ENCODE data around the gene ICE1.
"Not testable (repeated sequence)": the region's sequence is repeated elsewhere in the genome, so short reads cannot be mapped to it uniquely, and the experiment has no call there.

ICE1 gene

GRCh38 chr5:5405441-5405840, 17.0 kb upstream of the ICE1 start:
- no peak for DNase-seq

DNA sequence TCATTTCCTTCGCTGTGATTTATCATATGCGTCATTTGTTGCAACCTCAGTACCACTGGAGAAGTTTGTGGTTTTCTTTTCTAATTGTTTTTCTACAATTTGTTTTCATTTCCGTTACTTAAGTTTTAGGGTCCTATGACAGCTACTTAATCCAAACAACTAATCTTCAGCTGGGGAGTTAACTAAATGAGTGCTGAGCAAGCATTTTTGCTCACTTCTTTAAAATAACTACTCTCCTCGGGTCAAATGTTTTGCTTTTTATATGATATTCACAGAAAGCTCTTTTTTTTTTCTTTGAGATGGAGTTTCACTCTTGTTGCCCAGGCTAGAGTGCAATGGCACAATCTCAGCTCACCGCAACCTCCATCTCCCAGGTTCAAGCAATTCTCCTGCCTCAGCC, 14.6 kb upstream of the ICE1 start:
- DNase-seq = no peak

DNA sequence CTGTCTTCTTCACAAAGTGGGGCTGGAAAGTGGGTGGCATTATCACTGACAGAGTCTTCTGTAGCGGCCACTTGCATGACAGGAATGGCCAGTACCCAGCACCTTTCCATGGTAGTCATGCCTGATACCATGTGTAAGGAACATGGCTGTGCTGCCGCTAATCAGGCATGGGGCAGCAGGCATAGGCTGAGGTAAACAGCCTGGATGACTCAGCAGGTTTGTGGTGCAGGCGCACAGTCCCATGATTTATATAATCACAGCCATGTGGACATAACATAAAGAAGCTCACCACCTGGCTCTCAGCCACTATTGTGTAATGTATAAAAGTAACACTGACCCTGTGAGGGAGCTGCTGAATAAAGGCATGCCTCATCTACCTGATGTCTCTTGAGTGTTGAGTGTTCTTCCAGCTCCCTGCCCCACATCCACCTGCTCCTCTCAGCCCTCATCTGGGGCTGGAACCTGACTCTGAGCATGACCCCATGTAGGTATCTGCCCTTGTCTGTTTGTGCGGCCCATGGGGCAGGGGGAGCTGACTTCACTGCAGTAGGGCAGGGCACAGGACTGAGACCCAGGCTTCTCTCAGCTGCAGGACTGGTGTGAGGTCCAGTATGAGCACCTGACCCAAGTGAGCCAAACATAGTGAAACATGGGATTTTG, 13.2 kb upstream of the ICE1 start:
- DNase-seq = peak; percentile 5

DNA sequence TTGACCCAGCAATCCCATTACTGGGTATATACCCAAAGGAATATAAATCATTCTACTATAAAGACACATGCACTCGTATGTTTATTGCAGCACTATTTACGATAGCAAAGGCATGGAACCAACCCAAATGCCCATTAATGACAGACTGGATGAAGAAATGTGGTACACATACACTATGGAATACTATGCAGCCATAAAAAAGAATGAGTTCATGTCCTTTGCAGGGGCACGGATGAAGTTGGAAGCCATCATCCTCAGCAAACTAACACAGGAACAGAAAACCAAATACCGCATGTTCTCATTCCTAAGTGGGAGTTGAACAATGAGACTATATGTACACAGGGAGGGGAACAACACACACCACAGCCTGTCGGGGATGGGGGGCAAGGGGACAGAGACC, 8.6 kb upstream of the ICE1 start:
- DNase-seq = not testable (repeated sequence)

- DNase-seq = no peak
These were observed 7.5 kb upstream of the ICE1 start for GRCh38 chr5:5414999-5415398.

GRCh38 chr5:5416733-5417132, 5.7 kb upstream of the ICE1 start:
- no peak for DNase-seq

DNA sequence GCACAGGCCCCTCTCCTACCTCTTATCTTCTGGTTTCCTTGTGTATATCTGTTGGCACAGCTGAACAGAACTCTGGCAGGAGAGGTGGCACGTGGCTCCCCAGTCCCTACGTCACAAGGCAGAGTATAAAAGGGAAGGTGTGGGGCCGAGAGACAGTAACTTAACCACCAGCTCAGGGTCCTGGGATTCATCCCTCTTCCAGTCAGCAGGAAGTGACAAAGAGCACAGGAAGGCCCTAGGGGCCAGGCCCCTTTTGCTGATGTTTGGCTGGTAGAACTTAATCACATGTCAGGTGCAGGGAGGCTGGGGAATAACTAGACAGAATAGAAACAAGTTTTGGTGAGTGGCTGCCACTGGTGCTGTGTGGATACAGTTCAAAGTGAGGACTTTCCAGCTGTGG, 4.5 kb upstream of the ICE1 start:
- DNase-seq = no peak

GRCh38 chr5:5418764-5419163, 3.7 kb upstream of the ICE1 start:
- no peak for DNase-seq

DNA sequence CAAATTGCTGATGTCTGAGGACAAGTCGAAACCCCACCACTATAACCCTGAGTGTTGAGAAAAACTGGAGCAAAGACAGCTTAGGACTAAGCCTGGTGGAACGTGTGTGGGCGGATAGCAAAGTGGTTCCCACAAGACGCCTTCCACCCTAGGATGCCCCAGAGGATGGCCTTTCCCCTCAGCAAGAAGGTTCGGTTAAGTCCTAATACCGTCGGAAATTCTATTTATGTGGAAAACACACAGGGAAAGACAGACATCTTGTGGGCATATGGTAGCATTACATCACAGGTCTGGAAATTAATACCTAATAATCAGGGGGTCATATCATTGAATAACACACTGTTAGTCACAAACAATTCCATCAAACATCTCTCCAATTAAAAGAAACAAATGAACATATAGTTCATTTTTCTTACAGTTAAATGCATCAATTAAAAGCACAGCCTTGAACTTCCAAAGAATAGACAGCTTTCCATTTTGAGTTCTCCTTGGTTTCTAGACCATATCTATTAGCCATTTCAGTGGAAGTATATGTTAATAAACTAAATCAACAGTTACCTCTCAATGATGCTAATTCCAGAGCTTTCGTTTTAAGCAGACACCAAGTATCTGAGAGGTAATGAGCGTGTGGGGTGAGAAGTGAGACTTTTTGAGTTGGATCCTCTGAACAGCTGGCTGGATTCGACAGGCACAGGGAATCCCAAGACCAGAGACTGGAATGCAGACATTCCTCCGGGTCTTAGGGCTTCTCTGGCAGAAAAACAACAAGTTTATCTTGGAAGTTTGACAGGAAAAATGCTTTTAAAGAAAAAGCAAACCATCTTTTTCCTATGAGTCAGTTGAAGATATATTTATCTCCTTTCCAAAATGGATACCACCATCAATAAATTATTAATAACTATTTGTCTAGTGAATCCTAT, 2.9 kb upstream of the ICE1 start:
- no peak for DNase-seq

- DNase-seq = no peak
These were observed 2.2 kb upstream of the ICE1 start for GRCh38 chr5:5420251-5420650.

DNA sequence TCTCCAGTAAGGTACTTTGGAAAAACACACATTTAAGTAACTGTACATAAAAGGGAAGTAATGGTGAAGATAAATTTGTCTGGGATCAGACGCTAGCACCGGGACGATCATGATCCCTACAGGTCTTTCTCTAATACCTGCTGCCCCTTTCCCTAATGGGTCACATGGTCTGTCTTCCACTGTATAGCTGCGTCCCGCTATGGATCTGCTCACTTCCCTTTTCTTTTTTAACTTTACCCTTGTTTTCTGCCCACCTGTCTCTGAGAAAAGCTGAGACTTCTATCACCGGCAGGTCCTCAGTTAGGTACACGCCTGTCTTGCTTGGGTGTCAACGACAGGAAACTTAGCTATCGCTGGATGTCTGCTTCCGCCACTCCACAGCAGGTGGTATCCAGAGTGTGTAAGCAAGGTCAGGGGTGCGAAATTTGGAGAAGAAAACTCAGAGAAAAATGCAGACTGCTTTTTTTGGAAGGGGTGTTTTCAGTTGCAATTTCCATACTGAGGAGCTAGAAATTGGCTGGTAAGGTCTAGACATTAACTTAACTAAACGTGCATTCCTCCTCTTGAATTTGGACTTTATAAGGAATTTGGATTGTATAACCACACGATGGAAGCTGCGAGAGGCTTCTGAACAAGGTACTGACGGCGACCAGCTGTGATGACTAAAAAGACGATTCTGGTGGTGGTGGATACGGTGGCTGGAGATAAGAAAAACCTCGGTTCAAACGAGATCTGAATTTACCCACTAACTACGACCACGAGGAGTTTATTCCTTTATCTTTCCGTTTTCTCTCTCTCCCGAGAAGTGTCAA, 1.1 kb upstream of the ICE1 start:
- DNase-seq = peak; percentile 17

DNA sequence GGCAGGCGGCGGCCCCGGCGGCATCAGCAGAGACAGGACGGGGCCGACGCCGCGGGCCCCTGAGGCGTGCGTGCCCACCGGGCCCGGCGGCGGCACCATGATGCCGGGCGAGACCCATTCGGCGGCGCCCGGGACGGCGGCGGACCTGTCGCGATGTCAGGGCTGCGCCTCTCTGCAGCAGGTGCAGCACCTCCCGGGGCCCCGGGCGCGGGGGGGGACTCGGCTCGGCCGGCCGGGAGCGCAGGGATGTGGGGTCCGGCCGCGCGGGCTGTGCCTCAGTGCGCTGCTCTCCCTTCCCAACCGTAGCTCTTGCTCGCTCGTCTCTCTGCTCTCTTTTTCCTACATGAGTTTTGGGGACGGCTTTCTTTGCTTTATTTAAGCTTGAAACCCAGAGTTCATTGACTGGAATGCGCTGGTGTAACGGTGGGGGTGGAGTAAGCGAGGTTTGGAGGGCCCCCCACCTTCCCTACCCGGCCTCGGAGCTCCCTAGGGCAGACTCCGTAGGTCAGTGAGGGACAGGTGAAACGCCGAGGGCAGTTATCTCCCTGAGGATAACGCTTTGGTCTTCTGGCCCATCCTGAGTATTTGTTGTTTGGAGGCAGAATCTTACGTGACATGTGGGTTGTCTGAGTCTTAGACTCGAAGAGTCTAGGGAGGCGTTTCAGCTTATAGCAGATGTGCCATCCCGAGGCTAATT, 490 bp downstream of the ICE1 start:
- no peak for DNase-seq

DNA sequence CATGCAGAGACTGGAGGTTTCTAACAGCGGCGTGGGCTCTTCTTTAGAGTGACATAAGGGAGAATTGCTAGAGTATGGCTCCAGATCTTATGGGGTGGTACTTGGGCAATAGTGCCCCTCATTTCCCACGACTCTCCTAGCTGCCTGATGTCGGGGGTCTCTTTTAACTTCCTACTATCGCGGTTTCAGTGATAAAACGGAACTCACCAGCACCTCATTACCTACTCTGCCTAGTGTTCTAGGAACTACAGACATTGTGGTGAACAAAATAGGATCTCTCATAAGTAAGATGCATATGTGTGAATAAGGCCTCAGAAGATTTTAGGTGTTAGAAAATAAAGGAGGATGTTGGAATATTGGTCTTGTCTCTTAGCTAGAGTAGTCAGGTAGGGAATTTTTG, 1.1 kb downstream of the ICE1 start:
- DNase-seq = no peak

- DNase-seq = peak; percentile 55
These were observed 2.3 kb downstream of the ICE1 start for GRCh38 chr5:5424736-5425135.

GRCh38 chr5:5430136-5430535, 7.7 kb downstream of the ICE1 start:
- no peak for DNase-seq

DNA sequence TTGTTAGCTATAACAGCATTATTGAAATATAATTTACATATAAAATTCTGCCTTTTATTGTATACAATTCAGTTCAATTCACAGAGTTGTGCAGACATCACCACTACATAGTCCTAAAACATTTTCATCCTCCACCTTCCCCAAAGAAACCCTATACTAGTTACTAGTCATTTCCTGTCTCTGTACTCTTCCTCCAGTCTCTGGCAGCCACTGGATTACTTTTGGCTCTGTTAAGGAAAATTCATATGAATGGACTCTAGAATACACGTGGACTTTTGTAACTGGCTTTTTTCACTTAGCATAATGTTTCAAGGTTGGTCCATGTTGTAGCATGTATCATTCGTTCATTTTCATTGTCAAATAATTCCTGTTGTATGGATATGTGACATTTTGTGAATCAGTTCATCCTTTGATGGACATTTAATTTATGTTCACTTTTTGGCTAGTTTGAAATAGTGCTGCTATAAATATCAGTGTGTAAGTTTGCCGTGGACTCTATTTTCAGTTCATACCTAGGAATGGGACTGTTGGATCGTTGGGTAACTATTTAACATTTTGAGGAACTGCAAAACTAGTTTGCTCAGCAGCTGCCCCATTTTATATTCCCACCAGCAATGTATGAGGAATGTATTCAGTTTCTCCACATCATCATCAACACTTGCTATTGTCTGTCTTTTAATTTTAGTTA, 9.7 kb downstream of the ICE1 start:
- no peak for DNase-seq

DNA sequence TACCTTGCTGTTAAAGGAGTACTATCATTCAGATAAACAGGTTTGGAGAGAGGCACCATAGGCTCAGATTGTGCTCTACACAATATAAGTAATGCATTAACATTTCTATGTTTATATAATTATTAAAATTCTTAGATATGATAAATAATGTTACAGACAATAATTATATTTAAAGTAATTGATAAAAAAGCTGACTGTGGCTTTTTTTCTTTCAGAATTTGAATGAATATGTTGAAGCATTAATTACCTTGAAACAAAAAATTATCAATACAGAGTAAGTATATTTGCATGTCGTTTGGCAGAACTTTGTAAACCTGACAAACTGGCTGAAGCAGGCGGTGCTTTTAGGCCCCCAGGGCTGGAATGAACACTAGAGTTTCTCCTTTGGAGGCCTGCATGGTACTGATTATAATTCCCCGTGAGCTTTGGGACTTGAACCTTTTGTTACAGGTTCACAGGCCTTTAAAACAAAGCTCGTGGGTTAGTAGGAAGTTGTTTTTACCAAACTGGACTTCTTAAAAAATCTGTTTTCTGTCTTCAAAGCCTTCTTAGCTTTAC, 13.8 kb downstream of the ICE1 start:
- no peak for DNase-seq

- DNase-seq = no peak
These were observed 15.0 kb downstream of the ICE1 start for GRCh38 chr5:5437227-5438172.

DNA sequence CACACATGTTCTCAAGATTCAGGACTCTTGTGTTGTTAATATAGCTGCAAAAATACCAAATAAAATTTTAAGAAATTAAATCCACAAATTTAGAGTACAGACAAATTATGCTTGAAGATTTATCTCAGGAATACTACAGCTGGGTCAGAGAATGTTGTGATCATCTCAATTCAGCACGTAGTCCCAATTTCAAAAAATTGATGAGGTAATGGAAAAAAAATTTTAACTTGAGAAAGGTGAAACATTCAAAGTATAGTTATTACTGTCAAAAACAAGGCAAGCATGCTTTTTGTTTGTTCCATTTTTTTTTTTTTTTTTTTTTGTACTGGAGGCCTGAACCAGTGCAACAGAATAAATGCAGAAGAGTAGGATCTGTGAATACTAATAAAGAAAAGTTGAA, 29.4 kb downstream of the ICE1 start:
- DNase-seq = no peak

DNA sequence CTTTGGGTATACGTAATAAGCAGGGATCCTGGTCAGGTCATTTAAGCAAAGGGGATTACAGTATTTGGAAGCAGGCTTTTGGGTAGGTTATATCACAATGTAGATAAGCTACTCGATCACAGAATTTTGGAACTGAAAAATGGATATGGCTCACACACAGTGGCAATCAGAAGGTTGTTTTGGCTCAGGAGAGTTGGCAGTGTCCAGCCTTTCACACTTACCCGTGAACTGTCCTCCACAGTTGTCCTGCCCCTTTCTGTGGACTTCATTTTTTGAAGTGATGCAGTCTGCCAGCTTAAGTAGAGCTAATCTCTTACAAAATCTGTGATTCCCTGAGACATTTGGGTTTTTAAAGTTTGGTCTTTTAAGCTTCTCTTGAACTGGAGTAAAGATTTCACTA, 30.7 kb downstream of the ICE1 start:
- no peak for DNase-seq

DNA sequence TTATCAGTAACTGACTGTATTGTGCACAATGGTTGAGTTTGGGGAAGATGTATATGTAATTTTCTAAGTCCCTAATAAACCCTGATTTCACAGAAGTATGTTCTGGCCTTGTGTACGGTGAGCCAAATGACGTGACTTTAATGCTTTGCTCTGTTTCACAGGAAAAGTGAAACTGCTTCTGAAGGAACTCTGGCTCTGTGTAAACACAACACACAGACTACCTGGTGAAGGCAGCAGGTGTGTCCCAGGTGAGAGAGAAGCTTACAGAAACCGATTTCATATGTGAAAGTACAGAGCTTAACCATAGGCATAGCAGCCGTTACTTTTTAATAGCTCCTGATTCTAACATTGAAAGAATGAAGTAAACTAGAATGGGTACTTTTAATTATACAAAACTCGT, 31.9 kb downstream of the ICE1 start:
- no peak for DNase-seq

Data from stimulated activated CD4-positive, alpha-beta T cell treated with anti-CD3 and anti-CD28 coated beads, Interleukin-1b, Interleukin-23, amount 100 ng/mL, for 48 hours (primary cell).